Stimulated activated CD8-positive, alpha-beta memory T cell treated with anti-CD3 and anti-CD28 coated beads, Interleukin-4, amount 100 ng/mL, for 1 hour (primary cell): ENCODE results near the gene DTX3L.

ENCODE experiments used
- DNase-seq, 2 donors: peaks; one replicate each; pipeline ENCODE4 v3.0.0-alpha.2; 2020; ENCODE audit warnings: low read depth in 2 of 2, low spot score in 1 of 2

The DTX3L gene

DNA sequence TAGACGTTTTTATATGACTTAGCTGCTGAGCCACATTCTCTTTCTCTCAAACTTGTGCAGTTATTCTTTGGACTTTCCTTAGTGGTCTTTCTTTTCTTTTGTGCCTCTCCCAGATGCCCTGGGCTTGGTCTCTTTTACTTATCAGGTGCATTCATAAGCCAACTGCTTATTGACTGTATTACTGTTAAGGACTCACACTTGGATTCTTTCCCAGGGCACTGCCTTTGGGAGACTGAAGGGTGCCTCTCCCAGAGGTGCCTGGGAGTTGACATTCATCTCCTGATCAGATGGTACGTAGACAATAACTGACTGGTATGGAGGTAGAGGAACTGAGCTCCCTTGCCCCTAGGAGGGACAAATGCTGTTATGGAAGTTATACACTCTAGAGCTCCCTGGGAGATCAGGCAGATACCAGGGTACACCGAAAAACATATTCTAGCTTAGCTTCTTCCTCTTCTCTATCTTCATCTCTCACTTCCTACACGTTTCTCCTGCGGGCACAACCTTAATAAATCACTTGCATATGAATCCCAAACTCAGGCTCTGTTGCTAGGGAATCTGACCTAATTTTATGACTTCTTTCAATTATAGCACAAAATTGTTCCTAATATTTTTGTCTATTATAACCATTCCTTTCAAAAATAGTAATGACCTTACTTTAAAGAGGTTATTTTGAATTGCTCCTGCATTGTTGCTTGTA, 38.0 kb downstream of the DTX3L start:
- DNase-seq, result no peak

DNA sequence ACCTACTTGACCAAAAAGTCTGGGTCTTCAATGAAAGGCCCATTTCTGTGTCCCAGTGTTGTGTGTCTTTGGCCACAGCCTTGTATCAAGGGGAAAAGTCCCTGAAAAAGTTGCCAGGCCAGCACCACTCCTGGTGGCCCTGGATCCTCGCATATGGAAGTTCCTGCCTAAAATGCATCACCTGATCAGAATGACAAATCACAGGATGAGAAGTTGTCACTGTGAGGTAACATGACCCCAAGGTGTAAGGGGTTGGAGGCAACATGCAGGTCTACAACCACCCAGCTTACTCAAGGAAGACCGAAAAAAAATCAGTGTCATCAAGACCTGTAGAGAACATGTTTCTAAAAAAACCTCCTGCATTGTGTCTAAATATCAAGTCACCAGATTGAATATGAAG, 38.9 kb downstream of the DTX3L start:
- no peak for DNase-seq

DNA sequence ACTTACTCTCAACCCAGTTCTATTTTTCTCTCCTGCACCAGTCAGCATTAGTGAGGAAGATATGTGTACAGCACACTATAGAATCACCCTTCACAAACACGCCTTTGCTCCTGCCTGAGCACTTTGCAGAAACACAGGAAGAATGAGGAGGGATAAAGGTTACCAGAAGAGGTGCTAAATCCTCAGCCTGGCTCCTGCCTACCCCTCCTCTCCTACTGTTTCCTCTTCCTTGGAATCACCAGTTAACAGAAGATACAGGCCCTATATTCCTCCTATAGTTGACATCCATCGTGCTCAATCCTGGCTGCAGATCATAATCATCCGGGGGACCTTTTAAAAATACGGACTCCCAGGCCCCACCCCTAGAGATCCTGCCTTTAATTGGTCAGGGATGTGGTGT, 42.2 kb downstream of the DTX3L start:
- no peak for DNase-seq

DNA sequence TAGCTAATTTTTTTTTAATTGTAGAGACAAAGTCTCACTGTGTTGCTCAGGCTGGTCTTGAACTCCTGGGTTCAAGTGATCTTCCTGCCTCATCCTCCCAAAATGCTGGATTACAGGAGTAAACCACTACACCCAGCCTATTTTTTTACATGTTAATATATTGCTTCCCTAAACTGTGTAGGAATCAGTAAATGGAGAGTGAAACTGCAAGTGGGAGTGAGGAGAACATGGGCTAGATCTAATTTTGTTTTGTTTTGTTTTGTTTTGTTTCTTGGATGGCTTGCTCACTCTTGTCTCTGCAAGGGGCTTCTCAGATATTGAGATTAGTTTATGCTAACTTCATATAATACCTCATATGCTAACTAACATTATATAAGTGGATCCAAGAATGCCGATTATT, 44.8 kb downstream of the DTX3L start:
- no peak for DNase-seq

DNA sequence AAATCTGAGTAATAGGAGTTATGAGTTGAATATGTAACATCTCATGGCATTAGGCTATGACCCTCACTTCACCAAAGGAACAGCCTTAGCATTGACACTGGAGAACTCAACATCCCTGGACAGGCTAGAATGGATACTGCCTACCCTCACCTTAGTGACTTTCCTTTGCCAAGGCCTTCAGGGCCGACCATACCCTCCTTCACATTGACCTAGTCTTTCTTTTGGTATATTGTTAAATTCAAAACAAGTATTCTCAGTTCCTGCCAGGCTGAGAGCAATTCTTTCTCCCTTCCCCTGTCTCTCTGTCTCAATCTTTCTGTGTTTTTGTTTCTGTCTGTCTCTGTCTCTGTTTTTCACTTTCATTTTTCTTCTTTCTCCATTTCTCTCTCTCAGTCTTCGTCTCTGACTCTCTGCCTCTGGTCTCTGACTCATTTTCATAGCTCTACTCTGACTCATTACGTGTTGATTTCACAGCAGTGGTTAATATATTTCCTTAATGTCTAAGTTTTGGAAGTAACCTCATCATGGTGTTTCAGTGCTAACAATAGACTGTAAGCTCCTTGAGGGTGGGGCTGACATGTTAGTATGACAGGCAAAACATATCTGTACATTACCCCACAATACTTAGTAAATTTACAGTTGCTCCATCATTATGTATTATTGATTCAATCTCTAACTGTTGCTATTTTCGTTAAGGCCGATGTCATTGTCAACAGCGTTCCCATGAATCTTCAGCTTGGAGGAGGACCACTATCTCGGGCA, 45.8 kb downstream of the DTX3L start:
- DNase-seq, result no peak

DNA sequence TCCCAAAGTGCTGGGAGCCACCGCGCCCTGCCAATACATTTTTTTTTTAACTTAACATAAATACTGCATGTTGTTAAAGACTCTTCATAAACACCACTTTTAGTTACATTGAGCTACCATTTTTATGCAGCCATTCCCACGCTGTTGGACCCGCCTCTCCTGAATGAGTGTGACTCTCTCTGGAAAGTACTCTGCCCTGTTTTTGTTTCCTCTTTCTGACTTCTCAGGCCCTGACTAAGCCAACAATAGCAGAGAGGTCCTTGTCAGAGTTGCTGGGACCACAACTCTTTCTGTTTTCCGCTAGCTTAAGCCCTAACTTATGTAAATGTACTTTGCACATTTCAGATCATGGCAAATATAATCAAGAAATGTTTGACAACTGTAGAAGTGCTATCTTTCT, 48.6 kb downstream of the DTX3L start:
- no peak for DNase-seq

DNA sequence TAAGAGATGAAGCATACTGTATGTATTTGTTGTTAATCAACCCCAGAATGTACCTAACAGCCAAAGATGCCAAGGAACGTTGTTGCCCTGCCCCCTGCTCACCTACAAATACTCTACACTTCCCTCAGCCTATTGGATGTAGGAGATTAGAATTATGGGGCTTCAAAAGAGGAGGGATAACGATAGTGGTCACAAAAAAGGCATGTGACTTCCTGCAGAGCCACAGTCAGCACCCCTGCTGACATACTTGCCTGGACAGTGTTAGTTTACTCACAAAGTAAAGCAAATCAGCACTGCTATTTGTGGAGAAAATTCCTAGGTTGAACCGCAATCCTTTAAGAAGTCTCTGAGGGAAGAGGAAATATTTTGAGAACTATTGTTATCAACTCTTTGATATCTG, 51.2 kb downstream of the DTX3L start:
- DNase-seq, result no peak

DNA sequence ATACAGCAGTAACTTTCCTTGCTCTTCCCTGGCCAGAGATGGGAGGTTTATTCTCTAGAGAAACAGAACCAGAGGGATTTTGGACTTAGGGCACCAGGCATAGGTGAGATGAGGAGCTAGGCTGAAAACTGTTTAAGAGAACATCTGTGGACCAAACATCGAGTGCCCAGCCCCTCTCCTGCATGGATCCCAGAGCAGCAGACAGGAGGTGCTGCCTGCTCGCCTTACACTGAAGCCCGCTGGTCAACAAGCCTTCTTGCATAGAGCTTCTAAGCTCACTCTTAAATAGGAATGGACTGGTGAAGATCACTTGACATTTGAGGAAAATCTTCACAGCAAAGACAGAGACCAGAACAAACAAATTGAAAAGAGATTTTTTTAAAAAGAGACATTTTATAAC, 54.5 kb downstream of the DTX3L start:
- DNase-seq, result no peak

DNA sequence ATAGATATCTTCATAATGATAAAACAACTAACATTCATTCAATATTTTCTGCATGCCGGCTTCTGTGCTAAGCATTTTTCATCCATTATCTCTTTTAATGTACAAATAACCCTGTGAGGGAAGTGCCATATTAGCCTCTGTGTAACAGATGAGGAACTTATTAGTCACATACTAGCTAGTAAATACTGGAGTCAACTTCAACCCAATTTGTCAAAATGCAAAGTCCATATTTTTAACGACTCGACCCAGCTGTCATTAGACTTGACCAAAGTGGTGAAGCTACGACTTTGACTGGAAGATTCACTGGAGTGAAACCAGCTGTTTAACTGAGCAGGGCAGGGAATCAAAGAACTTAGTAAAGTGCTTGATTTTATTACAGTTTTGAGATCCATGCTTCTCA, 54.9 kb downstream of the DTX3L start:
- no peak for DNase-seq

DNA sequence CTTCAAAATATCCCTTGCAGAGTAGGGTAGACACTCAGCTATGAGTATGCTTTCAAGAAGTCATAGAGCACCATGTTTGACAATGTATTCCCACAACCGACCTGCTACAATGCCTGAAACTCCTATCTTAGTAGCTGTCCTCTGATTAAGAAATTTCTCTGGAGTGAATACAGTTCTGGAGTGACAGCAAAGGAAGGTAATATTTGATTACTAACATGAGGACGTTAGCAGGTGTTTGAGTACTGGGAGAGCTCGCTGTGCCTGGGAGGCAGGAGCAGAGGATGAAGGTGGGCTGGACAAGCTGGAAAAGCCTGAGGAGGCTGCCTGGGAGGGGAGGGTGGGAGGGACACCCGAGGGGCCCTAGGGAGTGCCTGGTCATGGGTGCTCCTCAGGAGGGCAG, 56.3 kb downstream of the DTX3L start:
- no peak for DNase-seq

DNA sequence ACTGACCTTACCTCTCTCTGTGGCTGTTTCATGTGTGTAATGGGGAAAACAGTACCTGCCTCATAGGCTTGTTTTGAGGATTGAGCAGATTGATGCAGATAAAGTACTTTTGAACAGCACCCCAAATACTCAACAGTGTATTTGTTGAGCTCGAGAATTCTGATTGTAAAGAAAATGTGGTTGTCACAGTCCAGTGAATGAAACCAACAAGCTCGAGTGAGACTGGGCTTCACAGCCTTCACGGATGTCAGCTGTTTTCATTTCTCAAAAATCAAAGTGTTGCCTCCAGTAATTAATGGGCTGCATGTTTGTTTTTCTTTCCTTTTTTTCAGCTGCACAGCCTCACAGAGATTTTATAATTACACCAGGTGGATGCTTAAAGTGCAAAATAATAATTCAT, 57.0 kb downstream of the DTX3L start:
- no peak for DNase-seq

DNA sequence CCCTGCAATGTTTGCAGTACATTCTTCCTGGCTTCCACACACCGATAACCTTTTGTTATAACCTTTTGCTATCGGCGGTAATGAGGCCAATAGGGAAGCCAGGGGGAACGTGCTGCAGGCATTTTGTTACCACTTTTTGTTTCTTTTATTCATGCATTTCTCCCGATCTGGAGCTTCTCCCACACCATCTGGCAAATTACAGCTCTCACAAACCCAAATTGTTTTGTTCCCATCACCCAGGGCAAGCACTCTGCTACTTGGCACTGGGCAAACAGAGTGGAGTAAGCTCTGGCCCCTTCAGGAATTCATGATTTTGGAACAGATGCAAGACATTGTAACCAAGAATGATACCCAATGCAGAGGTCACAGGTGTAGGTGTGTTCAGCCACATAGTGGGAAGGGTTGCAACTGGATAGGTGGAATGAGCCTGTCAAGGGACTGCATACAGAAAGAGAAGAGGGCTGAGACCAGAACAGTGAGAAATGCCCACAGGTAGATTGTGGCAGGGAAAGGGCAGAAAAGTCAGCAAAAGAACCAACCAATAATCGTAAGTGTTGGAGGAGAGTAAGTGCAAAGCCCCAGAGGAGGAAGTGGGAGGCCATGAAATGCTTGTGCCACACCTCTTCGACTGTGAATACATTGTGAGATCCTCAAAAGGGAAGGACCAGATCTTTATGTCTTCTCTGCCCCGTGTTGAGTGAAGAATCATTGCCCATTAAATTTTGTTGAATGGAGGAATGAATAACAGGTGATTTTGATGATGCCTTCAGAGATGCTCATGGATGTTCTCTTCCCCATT, 59.1 kb downstream of the DTX3L start:
- DNase-seq, result no peak
